A549 treated with AZD9567 at 1 μM for 4 hours (cell line): ENCODE results near the gene DENND5A. TPM values are rescaled to one million over a fixed set of nuclear protein-coding genes. Genes with fewer than 3 reads are reported as not detected.

Experiments used
- total RNA-seq: library from RNA; stranded (reverse); fragments of 200-300 nt; extraction: Qiagen RNA extraction; gene quantifications from 5 replicates; pipeline ENCODE4 v1.2.3, GENCODE V29; 2022; ENCODE audit not compliant: insufficient read depth

The DENND5A gene
- 38.0 to 56.5 TPM (median 42.5 TPM) in 5 replicates for total RNA-seq

DNA sequence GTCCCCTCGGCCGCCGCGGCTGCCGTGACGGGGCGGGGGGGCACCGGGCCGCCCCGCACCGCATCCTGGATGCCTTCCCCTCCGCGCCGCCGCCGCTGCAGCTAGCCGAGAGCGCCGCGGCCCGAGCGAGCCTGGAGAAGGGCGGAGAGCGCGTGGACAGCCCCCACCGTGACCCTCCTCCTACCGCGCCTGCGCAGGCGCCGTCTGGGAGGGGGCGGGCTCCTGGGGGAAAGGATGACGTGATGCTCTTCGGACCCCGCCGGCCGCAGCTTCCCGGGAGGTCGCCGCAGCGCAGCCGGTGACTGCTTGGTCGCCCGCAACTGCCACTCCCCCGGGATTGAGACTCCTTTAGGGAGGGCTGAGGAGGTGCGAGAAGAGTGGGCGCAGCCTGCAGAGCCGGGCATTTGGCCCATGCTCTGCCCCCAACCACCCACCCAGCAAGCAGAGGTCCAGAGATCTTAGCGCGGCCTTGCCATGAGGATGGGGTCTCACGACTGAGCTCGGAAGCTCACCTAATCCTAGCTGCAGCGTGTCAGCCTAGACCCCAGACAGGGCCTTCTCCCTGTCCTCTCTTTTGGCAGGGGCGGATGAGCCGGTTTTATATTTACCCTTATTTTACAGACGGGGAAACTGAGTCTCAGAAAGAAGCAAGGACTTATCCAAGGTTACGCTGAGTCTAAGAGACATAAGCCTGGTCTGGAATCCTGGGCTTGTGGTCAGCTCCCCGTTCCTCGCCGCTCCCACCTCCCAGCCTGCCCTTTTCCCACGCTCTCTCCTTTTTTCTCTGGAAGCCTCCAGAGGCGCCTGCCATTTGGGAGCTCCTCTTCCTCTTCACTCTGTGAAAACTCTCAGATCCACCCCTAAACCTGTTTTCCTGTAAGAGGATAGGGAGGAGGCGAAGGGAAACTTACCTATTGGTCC, at the start of gene DENND5A:
TSS of gene DENND5A (minus strand) at position 140 of the 921 bp plus-strand sequence. CDS start 281 bp downstream, outside the sequence.

DNA sequence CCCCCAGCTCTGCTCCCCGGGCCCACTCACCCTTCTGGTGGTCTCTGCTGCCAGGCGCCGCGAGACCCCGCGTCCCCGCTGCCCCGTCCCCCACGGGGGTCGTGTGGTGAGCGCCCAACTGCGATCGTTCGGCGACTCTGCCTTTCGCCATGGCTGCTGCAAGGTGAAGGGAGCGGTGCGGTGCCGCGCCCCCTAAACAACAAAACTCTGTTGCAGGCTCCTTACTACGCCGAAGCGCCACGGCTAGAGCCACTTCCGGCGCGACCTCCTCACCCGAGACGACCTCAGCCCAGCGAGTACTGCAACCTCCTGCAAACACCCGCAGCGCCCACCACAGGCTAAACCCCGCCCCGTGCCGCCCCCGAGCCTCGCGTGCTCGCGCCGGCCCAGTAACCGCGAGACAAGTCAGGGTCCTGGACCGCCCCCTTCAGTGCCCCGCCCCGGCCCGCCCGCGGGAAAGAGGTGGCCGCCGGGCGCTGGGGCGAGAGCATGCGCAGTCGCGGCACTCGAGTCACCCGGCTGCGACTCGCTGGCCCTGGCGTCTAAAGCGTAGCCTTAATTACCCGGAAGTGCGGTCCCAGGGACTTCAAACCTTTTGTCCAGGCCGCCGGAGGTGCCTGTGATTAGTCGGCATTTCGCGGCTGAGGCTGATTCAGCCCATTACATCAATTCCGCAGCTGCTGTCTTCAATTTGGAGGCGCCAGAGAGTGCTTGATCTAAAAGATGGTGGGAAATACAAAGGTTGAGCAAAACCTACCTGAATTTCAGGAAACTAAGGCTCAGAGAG, 49.3 kb upstream of the DENND5A start, which contains the start of gene TMEM41B:
TSS of gene TMEM41B (minus strand) at position 303 of the 787 bp plus-strand sequence. CDS start at position 151, 152 bp downstream.

DNA sequence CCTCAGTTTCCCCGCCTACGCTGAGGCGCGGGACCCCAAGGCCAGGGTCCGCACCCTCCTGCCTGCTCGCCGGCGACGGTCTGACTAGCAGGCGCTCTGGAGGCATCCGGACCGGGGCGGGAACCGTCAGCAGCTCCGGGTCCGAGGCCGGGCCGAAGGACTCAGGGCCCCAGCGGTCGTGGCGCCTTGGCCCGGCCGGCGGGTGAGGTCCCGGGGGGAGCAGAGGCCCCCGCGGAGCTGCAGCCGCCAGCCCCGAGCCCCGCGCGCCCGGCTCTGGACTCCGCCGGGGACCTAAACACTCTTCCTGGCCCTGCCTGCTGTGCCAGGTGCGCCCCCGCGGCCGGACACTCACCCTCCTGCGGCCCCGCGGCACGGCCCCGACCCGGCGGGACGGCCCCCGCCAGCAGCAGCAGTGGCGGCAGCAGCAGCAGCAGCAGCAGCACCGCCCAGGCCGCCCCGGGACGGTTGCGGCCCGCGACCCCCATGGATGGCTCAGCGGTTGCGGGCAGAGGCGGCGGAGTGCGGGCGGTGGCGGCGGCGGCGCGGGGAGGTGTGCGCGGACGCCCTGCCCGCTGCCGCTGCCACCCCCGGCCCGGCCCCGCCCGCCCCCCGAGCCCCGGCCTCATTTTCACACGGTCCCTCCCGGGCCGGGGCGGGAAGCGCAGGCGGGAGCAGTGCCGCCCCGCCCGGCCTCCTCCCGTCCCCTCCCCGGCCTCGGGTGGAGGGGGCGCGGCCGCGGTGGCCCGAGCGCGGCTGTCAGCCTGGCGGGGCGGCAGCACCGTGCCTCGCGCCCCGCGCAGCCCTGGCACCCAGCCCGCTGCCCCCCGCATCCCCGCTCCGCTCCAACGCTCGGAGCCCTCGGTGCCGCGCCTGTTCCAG, 173.9 kb downstream of the DENND5A start, which contains the start of gene SCUBE2:
TSS of gene SCUBE2 (minus strand) at position 556 of the 879 bp plus-strand sequence. CDS start at position 485, 71 bp downstream.

Other genes starting within 250 kb of the DENND5A start
- gene SCUBE2, start 173.8 kb downstream of the DENND5A start, total RNA-seq, result 0.31 to 0.49 TPM (median 0.42 TPM) in 4 of 5 replicates, not detected in the other
- 20.7 to 36.4 TPM (median 24.0 TPM) in 5 replicates for gene TMEM41B, start 49.2 kb upstream of the DENND5A start, total RNA-seq
- gene IPO7, start 119.3 kb upstream of the DENND5A start, total RNA-seq, result 87.5 to 153 TPM (median 105 TPM) in 5 replicates
- 9.3 to 10.7 TPM (median 10.1 TPM) in 5 replicates for gene ZNF143, start 195.7 kb upstream of the DENND5A start, total RNA-seq